NOMO-1 treated with DMSO at 0.1 percent for 48 hours (cell line): Measurements from ENCODE around the gene FCHO1.
"Not testable (repeated sequence)": the region's sequence is repeated elsewhere in the genome, so short reads cannot be mapped to it uniquely, and the experiment has no call there.

ENCODE experiments used
- DNase-seq: peaks from one replicate; lab custom pipeline; 2025; ENCODE audit not compliant: unreplicated experiment; lab: John Stamatoyannopoulos, UW

Gene FCHO1

GRCh38 chr19:17790059-17790780, 38.9 kb downstream of the FCHO1 start:
- DNase-seq, result no peak

GRCh38 chr19:17794412-17794730, 43.1 kb downstream of the FCHO1 start:
- no peak for DNase-seq

- no peak for DNase-seq
Measured at GRCh38 chr19:17794731-17795494, 43.6 kb downstream of the FCHO1 start, which contains the start of gene B3GNT3. TSS of gene B3GNT3 (plus strand) at chr19:17795138. CDS start at chr19:17807808, 12,670 bp downstream.

- DNase-seq, result no peak
Measured at GRCh38 chr19:17795495-17795856, 44.2 kb downstream of the FCHO1 start.

- no peak for DNase-seq
Measured at GRCh38 chr19:17796013-17796837, 44.9 kb downstream of the FCHO1 start.

- DNase-seq, result no peak
Measured at GRCh38 chr19:17796838-17797423, 45.7 kb downstream of the FCHO1 start.

GRCh38 chr19:17797424-17798201, 46.3 kb downstream of the FCHO1 start:
- no peak for DNase-seq

- DNase-seq, result not testable (repeated sequence)
Measured at GRCh38 chr19:17798599-17798998, 47.3 kb downstream of the FCHO1 start.

- no peak for DNase-seq
Measured at GRCh38 chr19:17802137-17802858, 51.0 kb downstream of the FCHO1 start.

- peak; percentile 78 for DNase-seq
Measured at GRCh38 chr19:17803264-17803896, 52.1 kb downstream of the FCHO1 start.

GRCh38 chr19:17805427-17805826, 54.1 kb downstream of the FCHO1 start:
- no peak for DNase-seq

GRCh38 chr19:17806945-17807344, 55.7 kb downstream of the FCHO1 start:
- no peak for DNase-seq

GRCh38 chr19:17807731-17808316, 56.5 kb downstream of the FCHO1 start:
- DNase-seq, result no peak

GRCh38 chr19:17811103-17811502, 59.8 kb downstream of the FCHO1 start:
- no peak for DNase-seq

- DNase-seq, result no peak
Measured at GRCh38 chr19:17811681-17812080, 60.4 kb downstream of the FCHO1 start.

- no peak for DNase-seq
Measured at GRCh38 chr19:17812099-17812498, 60.8 kb downstream of the FCHO1 start.

GRCh38 chr19:17817668-17818363, 66.5 kb downstream of the FCHO1 start:
- no peak for DNase-seq

GRCh38 chr19:17821190-17821589, 69.9 kb downstream of the FCHO1 start, which contains the start of gene INSL3:
TSS of gene INSL3 (minus strand) at chr19:17821519. CDS start at chr19:17821506, 13 bp downstream.
- no peak for DNase-seq
